ENCODE measurements around the gene TTC32. TPM values are rescaled to one million over a fixed set of nuclear protein-coding genes. Genes with fewer than 3 reads are reported as not detected.

The TTC32 gene
- total RNA-seq, 2 donors from 2014 or later, result 33.4 to 36.9 TPM

DNA sequence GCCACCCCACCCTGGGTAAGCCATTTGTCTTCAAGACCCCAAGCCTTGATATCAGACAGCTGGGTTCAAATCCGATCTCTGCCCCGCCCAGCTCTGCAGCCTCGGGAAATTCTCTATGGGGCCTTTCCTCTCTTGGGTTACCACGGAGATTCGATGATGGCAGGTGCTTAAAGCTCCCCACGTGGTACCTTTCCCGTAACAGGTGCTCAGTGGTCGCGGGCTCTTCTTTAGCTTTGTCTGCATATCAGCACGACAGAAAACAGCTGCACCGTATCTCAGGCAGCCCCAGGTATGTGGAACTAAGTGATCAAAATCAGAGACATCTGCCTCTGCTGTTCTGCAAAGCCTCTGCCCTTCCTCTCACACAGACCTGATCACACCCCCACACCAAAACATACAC is 37.4 kb downstream of the TTC32 start:
- H3K4me1 Mint-ChIP-seq, result peaks cover 15% of the 10 kb centered on the region
- H3K9me3 ChIP-seq (ENCODE audit: control insufficient read depth, low read length, poor library complexity, severe bottlenecking), result no peaks in the 10 kb centered on the region
- DNase-seq (no peak), ATAC-seq (no peak)
- peaks cover 24% of the 10 kb centered on the region for H3K27me3 Mint-ChIP-seq
- no peak overlapping the region for H3K27ac Mint-ChIP-seq
- no peak overlapping the region for H3K4me3 Mint-ChIP-seq
- H3K36me3 Mint-ChIP-seq (ENCODE audit: low read depth), result no peaks in the 10 kb centered on the region

DNA sequence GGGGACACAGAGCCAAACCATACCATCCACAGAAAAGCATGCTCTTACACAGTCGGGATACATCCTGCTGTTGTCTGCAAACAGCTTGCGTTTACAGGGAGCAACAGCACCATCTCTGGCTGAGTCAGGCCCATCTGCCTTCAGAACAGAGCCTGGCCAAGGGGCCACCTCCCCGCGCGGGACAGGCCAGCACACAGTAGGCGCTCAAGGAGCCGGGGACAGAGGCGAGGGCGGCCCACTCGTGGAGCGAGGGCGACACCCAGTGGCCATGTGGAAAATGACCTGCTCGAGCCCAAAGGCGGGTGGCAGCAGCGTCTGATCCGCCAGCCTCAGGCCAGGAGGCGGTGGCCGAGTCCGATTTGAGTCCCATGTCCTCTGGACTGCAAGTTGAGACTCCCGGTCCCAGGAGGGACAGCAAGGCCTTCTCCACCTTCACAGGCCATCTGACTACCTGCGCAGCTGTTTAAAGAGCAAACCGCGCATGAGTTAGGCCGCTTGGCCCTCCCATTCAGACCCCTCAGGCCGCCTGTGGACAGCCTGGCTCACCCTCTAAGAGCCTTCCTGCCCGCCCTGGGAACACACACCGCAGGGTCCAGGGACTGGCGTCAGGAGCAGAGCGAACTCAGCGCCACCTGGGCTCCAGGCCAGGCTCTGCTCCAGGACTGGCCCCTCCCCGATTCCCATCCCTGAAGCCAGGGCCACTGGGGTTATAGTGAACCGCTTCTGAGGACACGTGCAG is 38.3 kb downstream of the TTC32 start:
- Mint-ChIP-seq H3K4me3 (peak overlapping the region; percentile 58), H3K36me3 (ENCODE audit: low read depth) (no peaks in the 10 kb centered on the region)
- ATAC-seq, result peak; percentile 85

DNA sequence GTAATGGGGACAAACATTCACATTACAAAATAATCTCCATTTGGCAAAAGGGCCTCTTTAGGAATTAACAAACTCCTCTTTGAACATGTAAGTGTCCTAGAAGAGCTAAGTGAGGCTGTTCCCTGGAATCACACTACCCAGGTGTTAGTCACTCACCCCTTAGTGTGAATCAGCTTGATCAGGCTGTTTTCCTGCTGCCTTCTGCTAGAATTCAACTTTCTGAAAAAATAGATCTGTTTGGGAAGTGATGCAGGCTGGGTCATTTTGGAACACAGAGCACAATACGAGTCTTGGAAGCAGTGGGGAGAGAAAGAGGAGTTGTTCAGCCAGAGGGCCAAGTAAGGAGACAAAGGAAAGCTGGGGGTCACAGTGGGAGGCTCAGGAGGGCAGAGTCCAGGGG is 40.0 kb downstream of the TTC32 start:
- Mint-ChIP-seq H3K27ac (no peak overlapping the region), H3K4me1 (peaks cover 6% of the 10 kb centered on the region), H3K4me3 (no peak overlapping the region), H3K27me3 (peaks cover 39% of the 10 kb centered on the region), H3K36me3 (ENCODE audit: low read depth) (no peaks in the 10 kb centered on the region)
- DNase-seq (no peak), ATAC-seq (no peak)
- no peaks in the 10 kb centered on the region for H3K9me3 ChIP-seq (ENCODE audit: control insufficient read depth, low read length, poor library complexity, severe bottlenecking)

More for the DNA sequence above, 38.3 kb downstream of the TTC32 start:
- peaks cover 24% of the 10 kb centered on the region for H3K27me3 Mint-ChIP-seq
- peaks cover 9% of the 10 kb centered on the region for H3K4me1 Mint-ChIP-seq
- H3K27ac Mint-ChIP-seq, result no peak overlapping the region
- H3K9me3 ChIP-seq (ENCODE audit: control insufficient read depth, low read length, poor library complexity, severe bottlenecking), result no peaks in the 10 kb centered on the region
- peak; percentile 49 to 65 (median 61) for DNase-seq

- Mint-ChIP-seq H3K27ac (no peak overlapping the region), H3K27me3 (peaks cover 49% of the 10 kb centered on the region), H3K36me3 (ENCODE audit: low read depth) (peaks cover 2% of the 10 kb centered on the region), H3K4me1 (peaks cover 6% of the 10 kb centered on the region), H3K4me3 (no peak overlapping the region)
- no peak for ATAC-seq
- no peaks in the 10 kb centered on the region for H3K9me3 ChIP-seq (ENCODE audit: control insufficient read depth, low read length, poor library complexity, severe bottlenecking)
- no peak for DNase-seq
These were observed 41.8 kb downstream of the TTC32 start for GRCh38 chr2:19860022-19860421.

GRCh38 chr2:19859565-19859964 is 42.2 kb downstream of the TTC32 start:
- no peak for ATAC-seq

DNA sequence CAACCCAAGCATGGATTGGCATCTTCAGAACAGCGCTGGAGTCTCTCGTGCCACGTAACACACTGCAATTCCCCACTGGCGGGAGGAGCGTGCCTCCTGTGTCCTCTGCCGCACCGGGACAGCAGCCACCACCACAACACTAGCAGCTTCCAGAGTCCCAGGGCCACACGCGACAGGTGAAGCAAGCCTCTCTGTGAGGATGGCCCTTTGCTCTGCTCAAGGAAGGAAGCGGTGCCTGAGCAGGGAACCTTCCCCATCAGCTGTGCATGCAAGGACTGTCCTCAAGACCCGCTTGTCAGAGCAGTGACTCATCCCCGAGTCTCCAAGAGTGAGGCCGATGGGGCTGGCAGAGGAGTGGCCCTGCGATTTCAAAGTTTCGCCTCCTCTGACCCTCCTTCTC is 44.0 kb downstream of the TTC32 start:
- ATAC-seq, result no peak
- peaks cover under 1% of the 10 kb centered on the region for H3K4me1 Mint-ChIP-seq
- no peak overlapping the region for H3K4me3 Mint-ChIP-seq
- H3K27me3 Mint-ChIP-seq, result peaks cover 47% of the 10 kb centered on the region
- DNase-seq, result no peak
- no peak overlapping the region for H3K27ac Mint-ChIP-seq
- peaks cover 2% of the 10 kb centered on the region for H3K36me3 Mint-ChIP-seq (ENCODE audit: low read depth)
- H3K9me3 ChIP-seq (ENCODE audit: control insufficient read depth, low read length, poor library complexity, severe bottlenecking), result no peaks in the 10 kb centered on the region

More at GRCh38 chr2:19859565-19859964, 42.2 kb downstream of the TTC32 start:
- H3K36me3 Mint-ChIP-seq (ENCODE audit: low read depth), result peaks cover 2% of the 10 kb centered on the region
- DNase-seq, result no peak
- H3K4me1 Mint-ChIP-seq, result peaks cover 6% of the 10 kb centered on the region
- H3K27ac Mint-ChIP-seq, result no peak overlapping the region
- H3K4me3 Mint-ChIP-seq, result no peak overlapping the region
- H3K27me3 Mint-ChIP-seq, result peaks cover 51% of the 10 kb centered on the region
- H3K9me3 ChIP-seq (ENCODE audit: control insufficient read depth, low read length, poor library complexity, severe bottlenecking), result no peaks in the 10 kb centered on the region

DNA sequence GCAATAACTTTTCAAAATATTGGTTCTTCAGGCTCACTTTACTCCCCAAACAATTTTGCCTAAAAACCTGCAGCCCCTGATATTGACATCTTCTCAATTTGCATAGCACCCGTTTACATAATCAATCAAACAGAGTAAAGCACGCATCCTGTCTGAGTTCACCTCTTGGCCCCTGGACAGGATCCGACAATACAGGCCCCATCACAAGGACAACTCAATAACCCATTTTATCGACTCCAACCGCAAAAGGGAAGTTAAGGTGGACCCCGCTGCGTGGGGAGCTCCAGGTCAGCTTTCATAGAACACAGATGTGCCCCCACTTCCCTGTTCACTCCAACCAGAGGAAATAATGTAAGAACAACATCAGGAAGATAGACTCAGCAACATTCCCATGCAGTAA is 44.7 kb downstream of the TTC32 start:
- no peak for DNase-seq
- no peaks in the 10 kb centered on the region for H3K4me1 Mint-ChIP-seq
- no peaks in the 10 kb centered on the region for H3K9me3 ChIP-seq (ENCODE audit: control insufficient read depth, low read length, poor library complexity, severe bottlenecking)
- peaks cover 2% of the 10 kb centered on the region for H3K36me3 Mint-ChIP-seq (ENCODE audit: low read depth)
- no peak for ATAC-seq
- no peak overlapping the region for H3K27ac Mint-ChIP-seq
- H3K4me3 Mint-ChIP-seq, result no peak overlapping the region
- peaks cover 44% of the 10 kb centered on the region for H3K27me3 Mint-ChIP-seq

DNA sequence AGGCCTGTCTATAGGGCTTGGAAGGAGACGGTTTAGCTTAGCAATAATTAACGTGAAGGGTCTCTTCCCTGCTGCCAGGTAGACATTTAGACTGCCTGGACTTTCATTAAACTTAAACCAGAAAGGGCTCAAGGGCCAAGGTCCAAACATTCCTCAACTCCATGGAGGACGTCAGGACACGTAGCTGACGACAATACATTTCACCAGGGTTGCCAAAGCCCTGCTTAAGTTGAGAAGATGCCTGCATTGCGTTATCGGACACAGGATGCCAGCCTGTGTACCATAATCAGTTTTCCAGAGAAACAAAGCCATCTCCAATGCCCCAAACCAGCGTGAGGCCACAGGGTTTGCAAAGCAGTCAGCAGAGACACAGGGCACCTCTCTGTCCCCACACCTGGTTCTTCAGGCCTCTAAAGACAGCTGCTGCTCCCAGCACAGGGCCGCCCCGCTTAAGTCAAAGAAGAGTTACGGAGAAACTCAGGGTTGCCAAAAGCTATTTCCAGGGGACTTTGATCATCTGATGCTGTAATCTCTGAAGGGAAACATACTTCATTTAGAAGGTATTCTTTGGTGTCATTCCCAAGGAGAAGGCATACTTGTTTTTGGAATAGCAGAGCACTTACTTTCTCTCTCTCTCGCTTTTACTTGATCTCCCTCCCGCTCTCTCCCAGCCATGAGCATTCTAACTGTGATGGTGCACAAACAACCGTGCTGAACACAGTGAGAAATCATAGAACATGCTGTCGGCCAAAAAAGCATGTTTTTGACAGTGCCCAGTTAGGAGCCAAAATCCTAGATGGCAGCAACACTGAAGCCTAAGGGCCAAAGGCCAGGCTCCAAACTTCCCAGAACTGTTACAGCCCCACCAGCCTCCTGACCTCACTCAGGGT is 46.0 kb downstream of the TTC32 start:
- peaks cover 40% of the 10 kb centered on the region for H3K27me3 Mint-ChIP-seq
- no peak overlapping the region for H3K4me3 Mint-ChIP-seq
- no peak overlapping the region for H3K27ac Mint-ChIP-seq
- H3K9me3 ChIP-seq (ENCODE audit: control insufficient read depth, low read length, poor library complexity, severe bottlenecking), result no peaks in the 10 kb centered on the region
- DNase-seq (no peak), ATAC-seq (no peak)
- no peaks in the 10 kb centered on the region for H3K4me1 Mint-ChIP-seq
- H3K36me3 Mint-ChIP-seq (ENCODE audit: low read depth), result peaks cover 2% of the 10 kb centered on the region

DNA sequence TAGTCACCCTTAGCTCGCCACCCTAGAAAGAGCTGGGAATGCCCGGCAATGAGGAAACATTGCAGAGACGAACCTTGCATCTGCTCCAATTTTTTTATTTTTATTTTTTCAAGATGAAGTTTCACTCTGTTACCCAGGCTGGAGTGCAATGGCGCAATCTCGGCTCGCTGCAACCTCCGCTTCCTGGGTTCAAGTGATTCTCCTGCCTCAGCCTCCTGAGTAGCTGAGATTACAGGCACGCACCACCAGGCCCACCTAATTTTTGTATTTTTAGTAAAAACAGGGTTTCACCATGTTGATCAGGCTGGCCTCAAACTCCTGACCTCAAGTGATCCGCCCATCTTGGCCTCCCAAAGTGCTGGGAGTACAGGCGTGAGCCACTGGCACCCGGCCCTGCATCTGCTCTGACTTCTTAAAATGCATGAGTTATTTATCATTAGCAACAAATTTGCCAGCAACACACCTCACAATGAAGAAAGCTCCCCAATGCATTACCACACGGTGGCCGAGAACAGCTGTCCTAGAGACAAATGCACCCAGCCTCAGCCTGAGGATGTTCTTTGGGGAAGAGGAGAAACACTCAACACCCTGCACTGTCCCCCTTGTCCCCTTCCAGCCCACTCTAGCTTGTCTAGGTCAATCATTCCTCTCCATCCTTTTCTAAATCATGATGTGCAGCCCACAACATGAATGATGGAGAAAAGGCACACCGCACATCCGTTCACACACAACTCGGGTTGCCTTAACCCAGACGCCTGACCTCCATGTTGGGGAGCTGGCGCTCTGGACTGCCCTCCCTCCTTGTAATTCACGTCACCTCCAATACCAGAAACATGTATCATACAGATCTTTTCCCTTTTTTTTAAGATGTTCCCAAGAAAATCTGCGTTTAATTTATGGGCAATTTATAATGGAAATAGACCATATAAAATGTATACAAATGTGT is 46.9 kb downstream of the TTC32 start:
- Mint-ChIP-seq H3K27ac (no peak overlapping the region), H3K4me3 (no peak overlapping the region), H3K27me3 (peaks cover 33% of the 10 kb centered on the region), H3K36me3 (ENCODE audit: low read depth) (peaks cover 2% of the 10 kb centered on the region), H3K4me1 (no peaks in the 10 kb centered on the region)
- DNase-seq (no peak), ATAC-seq (no peak)
- H3K9me3 ChIP-seq (ENCODE audit: control insufficient read depth, low read length, poor library complexity, severe bottlenecking), result no peaks in the 10 kb centered on the region

DNA sequence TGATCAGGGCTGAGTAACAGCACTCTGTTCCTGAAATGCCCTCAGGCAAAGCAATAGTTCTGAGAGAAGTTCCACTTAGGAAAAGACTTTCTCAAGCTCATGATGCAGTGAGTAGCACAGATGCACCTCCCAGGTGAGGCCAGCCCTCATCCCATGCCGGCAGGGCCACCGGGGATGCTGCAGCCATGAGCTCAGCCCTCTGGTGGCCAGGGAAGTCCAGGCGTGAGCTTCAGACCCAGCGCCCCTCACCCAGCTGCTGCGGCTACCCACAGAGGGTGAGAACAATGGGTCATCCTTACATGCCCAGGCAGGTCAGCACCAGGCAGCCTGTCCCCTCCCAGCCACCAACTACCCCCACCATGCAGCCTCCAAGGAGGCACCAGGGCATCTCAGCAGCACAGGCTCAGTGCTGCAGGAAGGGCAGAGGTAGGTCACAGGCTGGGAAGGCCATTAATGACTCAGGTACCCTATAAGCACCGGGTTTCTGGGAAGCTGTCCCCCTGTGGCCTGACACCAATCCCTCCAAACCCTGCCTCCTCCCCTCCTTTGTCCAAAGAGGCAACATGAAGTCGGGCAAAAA is 50.6 kb downstream of the TTC32 start:
- no peak for DNase-seq
- peaks cover 2% of the 10 kb centered on the region for H3K36me3 Mint-ChIP-seq (ENCODE audit: low read depth)
- peaks cover 14% of the 10 kb centered on the region for H3K27me3 Mint-ChIP-seq
- ATAC-seq, result no peak
- H3K4me1 Mint-ChIP-seq, result no peaks in the 10 kb centered on the region
- H3K4me3 Mint-ChIP-seq, result no peak overlapping the region
- H3K27ac Mint-ChIP-seq, result no peak overlapping the region
- H3K9me3 ChIP-seq (ENCODE audit: control insufficient read depth, low read length, poor library complexity, severe bottlenecking), result no peaks in the 10 kb centered on the region

GRCh38 chr2:19850056-19851050 is 51.4 kb downstream of the TTC32 start:
- Mint-ChIP-seq H3K4me1 (no peaks in the 10 kb centered on the region), H3K36me3 (ENCODE audit: low read depth) (peaks cover 2% of the 10 kb centered on the region), H3K27me3 (peaks cover 17% of the 10 kb centered on the region), H3K27ac (no peak overlapping the region), H3K4me3 (no peak overlapping the region)
- H3K9me3 ChIP-seq (ENCODE audit: control insufficient read depth, low read length, poor library complexity, severe bottlenecking), result no peaks in the 10 kb centered on the region
- ATAC-seq (no peak), DNase-seq (no peak)

- Mint-ChIP-seq H3K36me3 (ENCODE audit: low read depth) (no peaks in the 10 kb centered on the region), H3K27ac (no peak overlapping the region), H3K4me3 (no peak overlapping the region), H3K27me3 (peaks cover 24% of the 10 kb centered on the region), H3K4me1 (no peaks in the 10 kb centered on the region)
- no peak for DNase-seq
- no peak for ATAC-seq
- no peaks in the 10 kb centered on the region for H3K9me3 ChIP-seq (ENCODE audit: control insufficient read depth, low read length, poor library complexity, severe bottlenecking)
These were observed 52.8 kb downstream of the TTC32 start for GRCh38 chr2:19848952-19849351.

Measured in T-helper 17 cell (primary cell).